ENCODE data around the gene FAM228A. TPM values are rescaled to one million over a fixed set of nuclear protein-coding genes. Genes with fewer than 3 reads are reported as not detected.
"Not testable (repeated sequence)": the region's sequence is repeated elsewhere in the genome, so short reads cannot be mapped to it uniquely, and the experiment has no call there.

FAM228A gene
- polyA plus RNA-seq, 4 donors = 0.62 to 1.9 (median 0.86) TPM

DNA sequence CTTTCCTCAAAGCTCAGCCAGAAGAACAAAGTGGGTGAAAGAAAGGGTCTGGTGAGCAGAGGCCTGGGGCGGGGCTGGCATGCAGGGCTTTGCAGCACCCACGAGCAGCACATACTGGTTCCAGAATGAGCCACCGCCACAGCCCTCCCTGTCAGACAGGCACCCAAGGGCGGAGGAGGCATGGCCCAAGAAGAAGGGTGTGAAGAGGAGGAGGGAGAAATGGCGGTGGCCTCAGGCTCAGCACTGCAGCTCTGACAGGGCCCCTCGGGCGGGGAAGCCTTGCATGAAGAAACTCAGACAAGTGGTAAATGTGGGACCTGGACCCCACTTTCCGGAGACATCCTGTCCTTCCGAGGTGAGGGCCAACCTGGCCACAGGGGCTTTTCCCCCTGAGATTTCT lies 15.7 kb downstream of the FAM228A start:
- DNase-seq (ENCODE audit: low read depth in 4 of 4, low spot score in 3 of 4) = no peak

DNA sequence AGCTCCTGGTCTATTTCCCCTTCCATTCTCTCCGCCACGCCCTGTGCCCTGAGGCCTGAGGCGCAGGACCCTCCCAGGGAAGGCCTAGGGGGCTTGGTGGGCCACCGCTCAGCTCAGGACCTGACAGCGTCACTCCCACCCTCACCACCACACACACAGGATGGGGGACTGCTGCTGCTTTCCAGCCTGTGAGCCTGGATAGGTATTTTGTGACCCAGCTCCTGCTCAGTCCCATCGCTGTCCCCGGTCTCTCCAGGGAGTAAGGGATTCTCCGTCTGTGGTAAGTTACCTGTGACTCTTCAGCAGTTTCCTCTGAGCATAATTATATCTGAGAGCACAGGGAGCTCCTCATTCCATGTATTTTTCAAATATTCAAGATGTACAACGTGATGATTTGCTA lies 16.3 kb downstream of the FAM228A start:
- DNase-seq (ENCODE audit: low read depth in 4 of 4, low spot score in 3 of 4) = no peak

DNA sequence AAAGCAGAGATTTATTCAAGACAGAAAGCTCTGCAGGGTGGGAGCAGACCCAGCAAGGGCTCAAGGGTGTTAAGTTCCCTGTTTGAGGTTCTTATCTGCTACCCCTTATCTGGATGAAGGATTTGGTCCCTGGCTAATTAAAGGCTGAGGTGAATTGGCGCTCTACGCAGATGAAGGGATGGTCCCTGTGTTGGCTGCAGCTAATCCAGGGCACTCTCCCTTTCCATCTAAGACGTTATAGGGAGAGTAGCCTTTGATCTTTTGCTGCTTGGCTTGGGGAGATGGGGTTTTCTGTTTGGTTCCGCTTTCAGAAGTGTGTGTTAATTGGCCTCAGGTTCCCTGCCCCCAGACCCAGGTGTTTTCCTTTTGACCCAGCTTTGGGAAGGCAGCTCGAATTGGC lies 17.0 kb downstream of the FAM228A start:
- no peak for DNase-seq (ENCODE audit: low read depth in 4 of 4, low spot score in 3 of 4)

DNA sequence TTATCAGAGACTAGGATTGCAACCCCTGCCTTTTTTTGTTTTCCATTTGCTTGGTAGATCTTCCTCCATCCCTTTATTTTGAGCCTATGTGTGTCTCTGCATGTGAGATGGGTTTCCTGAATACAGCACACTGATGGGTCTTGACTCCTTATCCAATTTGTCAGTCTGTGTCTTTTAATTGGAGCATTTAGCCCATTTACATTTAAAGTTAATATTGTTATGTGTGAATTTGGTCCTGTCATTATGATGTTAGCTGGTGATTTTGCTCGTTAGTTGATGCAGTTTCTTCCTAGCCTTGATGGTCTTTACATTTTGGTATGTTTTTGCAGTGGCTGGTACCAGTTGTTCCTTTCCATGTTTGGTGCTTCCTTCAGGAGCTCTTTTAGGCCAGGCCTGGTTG lies 22.4 kb downstream of the FAM228A start:
- not testable (repeated sequence) for DNase-seq (ENCODE audit: low read depth in 4 of 4, low spot score in 3 of 4)

DNA sequence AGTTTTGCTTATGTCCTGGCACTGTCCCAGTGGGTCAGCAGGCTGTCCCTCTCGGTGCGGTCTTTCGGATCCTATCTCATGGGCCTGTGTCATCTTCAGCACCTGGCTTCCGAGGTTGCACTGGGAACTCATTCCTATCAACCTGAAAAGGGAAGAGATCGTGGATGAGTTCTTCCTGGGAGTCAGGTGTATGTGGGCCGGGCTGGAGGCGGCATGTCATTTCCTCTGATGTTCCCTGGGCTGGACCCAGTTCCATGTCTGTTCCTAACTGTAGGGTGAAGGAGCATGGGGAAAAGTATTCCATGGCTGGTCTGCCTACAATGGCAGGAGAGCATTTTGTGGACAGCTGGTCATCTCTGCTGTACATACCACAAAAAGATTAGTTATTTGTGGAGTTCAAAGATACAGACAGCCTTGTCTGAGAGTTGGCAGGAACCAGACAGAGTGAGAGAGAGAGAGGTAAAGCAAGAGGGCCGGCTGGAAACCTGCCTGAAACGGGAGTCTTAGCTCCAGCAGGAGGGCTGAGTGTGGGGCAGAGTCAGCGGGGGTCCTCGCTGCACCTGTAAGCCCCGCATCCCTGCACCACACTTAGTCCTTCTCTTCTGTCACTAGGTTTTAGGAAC lies 25.2 kb downstream of the FAM228A start:
- no peak for DNase-seq (ENCODE audit: low read depth in 4 of 4, low spot score in 3 of 4)

DNA sequence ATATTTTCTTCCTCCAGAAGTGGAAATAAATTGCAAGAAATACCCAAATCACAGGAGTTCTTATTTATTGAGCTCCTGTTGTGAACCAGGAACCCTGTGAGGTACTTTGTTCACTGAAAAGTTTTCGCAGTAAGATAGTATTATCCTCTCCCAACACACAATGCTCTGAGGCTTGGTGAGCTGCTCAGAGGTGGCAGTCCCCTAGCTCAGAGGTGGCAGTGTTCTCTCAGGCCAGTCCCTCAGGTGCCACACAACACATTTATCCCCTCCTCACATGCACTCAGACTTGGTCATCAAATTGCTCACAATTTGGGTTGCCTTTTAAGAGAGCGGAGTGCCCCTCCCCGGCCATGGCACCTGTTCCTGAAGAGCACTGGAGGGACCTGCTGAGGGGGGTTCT lies 25.9 kb downstream of the FAM228A start:
- DNase-seq (ENCODE audit: low read depth in 4 of 4, low spot score in 3 of 4) = no peak

DNA sequence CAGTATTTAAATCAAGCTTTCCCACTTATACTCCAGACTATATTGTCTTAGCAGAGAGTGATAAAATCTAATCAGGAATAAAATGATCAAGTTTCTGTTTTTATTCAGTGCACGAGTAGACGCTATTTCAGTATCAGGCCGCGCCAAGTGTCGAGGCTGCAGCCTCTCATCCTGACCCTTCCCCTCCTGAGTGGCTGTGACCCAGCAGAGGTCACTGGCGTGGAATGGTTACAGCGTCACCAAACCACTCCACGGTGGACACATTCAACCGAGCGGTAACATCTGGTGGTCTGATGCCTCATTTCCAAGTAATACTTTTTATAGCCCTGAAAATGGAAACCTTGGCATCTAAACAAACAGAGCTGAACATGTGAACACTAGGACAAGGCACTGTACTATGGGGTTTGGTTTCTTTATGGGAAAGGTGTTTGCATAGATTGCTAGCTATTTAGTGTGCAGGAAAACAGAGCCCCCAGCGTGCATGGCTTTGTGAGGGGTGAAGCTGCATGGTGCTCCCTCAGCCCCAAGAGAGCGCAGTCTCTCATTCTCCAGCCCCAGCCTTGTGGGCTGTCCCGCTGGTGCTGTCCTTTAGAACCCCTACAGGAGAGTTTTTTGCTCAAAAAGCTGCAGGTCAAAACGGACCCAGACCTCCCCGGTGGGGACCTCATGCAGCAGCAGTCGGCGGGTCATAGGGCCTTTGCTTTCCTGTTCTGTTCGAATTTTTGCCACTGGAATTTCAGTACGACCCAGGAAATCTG lies 28.4 kb downstream of the FAM228A start:
- peak in 2 of 4 donors; percentile 1 to 10 for DNase-seq (ENCODE audit: low read depth in 4 of 4, low spot score in 3 of 4)

DNA sequence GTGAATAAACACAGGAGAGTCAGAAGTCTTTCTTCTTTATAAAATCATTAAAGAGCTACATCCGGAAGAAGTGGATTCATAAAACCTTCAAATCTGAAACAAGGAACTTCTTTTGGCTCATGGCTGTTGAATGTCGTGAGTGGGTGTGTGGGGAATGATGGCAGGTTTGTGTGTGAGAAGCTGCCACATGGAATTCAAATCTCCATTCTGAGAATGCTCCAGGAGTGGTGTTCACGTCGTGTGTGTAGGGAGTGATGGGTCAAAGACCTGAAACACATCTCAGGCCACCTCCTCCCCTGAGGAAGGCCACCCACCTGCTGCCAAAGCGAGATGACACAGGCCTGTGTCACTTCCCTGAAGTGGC lies 28.9 kb downstream of the FAM228A start:
- no peak for DNase-seq (ENCODE audit: low read depth in 4 of 4, low spot score in 3 of 4)

DNA sequence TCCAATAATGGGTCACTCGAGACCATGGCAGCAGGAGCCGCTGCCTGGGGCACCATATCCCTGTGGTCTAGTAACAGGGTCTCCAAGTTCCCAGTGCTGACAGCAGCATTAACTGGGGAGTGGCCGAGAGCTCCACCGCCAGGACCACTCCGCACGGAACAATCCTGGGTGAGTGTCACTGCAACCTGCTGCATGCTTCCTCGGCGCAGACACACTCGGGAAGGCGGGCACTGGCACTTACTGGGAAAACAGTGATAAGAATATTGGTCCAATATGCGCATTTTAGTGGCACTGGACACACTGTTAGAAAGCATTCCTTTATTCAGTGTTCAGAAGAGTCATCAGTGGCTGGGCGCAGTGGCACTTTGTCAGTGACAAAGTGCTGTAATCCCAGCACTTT lies 29.7 kb downstream of the FAM228A start:
- DNase-seq (ENCODE audit: low read depth in 4 of 4, low spot score in 3 of 4) = no peak

DNA sequence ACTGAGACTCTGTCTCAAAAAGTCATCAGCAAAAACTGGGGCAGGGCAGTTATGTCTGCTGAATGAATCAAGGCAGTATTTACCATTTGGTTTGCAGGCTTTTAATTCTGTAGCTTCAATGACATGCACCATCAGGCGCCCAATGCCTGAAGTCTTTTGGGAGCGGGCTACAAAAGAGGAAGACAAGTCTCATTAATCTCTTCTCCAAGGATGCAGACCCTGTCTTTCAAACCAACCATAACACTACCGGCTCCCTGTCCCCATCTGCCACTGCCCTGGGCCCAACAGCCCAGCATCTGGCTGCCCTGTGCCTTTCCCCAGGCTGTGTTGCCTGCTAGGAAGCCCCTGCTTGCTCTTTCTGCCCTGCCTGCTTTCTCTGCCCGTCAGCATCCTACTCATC lies 30.3 kb downstream of the FAM228A start:
- DNase-seq (ENCODE audit: low read depth in 4 of 4, low spot score in 3 of 4) = no peak

DNA sequence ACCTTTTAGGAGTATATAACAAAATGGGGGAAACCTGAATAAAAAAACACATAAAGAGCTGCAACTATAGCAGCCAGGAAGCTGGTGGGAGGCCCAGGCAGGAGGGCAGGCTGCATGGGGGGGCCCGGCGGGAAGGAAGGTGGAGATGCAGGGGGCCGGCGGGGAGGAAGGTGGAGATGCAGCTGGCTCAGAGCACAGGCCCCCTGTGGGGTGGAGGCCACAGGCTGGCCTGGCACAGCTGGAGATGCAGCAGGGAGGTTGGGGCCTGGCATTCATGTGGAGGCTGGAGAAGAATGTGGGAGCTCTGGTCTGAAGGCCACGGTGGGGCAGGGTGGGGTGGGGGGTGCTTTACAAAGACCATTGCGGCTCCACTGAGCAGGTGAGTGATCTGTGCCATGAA lies 31.4 kb downstream of the FAM228A start:
- no peak for DNase-seq (ENCODE audit: low read depth in 4 of 4, low spot score in 3 of 4)

DNA sequence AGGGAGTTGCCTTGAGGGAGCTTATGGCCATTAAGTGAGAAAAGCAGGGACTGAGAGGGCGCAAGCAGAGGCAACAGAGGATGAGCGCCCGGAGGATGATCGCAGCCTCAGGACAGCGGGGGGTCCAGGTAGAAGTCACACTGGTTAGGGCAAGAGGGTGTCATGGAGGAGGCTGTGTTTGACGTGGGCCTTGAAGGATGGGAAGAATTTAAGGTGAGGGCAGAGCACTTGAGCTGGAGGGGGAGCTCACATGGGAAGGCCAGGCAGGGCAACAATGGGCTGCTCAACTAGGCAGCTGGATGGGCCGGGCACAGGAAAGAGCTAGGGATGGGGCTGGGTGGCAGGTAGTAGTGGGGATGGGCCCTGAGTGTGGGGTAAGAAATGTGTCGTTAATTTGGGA lies 31.9 kb downstream of the FAM228A start:
- DNase-seq (ENCODE audit: low read depth in 4 of 4, low spot score in 3 of 4) = no peak

DNA sequence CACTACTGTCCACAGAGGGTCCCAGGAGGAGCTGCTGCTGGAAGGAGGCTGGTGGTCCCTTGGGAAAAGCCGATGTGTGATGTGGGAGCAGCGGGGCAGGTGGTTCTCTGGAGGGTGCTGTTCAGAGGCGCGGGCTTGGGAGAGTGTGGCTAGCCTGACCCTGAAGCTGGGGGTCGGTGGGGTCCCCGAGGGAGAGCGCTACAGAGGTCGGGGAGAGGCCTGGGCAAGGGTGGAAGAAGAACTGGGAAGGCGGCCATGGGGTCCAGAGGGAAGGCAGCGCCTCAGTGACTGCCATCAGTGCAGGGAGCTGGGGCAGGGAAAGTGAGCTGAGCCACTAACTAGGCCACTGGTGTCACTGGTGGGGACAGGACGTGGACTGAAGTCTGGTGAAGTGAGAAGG lies 32.5 kb downstream of the FAM228A start:
- DNase-seq (ENCODE audit: low read depth in 4 of 4, low spot score in 3 of 4) = no peak

DNA sequence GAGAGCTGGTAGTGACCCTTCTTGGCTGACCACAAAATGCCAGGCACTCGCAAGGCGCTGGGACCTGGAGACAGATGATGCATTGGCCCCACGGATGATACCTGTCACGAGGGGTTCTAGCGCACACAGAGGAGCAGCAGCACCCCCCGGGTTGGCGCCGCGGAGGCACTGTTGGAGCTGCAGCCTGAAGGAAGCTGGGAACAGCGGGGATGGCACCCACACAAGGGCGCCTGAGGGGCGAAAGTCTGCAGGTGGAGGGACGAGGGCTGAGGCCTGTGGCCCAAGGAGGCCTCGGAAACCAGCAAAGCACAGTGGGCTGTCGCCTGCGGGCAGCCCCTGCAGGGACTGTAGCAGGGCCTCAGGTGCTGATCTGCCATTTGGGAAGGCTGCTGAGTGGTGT lies 33.6 kb downstream of the FAM228A start:
- DNase-seq (ENCODE audit: low read depth in 4 of 4, low spot score in 3 of 4) = no peak

DNA sequence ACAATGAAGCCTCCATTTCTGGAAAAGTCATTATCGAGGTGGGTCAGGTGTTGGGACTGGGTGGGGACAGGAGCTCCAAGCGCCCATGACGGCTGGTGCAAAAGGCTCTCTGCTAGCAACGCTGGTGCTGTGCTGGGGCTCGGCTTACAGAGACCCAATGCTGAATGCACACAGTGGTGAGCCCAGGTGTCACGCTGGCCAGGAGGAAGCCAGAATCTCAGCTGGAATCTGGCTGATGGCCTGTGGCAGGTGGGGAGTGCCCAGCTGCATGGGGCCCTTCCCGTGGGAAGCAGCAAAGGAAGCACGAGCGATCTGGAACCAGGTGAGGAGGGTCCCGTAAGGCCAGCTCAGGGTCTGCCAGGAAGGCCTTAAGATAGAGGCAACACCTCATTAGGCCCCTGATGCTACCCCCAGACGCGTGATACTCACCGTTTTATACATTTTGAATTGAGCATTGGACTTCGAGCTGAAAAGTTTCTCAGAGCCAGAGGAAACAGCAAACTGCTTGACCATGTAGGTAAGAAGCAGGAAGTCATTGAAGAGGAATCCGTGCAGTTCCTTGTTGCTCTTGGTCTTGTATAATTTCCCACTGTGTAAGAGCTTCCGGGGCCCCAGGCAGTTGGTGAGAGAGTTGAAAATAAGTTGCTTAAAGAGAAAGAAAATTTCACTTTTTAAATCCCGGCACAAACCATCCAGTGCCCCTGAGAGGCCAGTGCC lies 34.7 kb downstream of the FAM228A start:
- no peak for DNase-seq (ENCODE audit: low read depth in 4 of 4, low spot score in 3 of 4)

DNA sequence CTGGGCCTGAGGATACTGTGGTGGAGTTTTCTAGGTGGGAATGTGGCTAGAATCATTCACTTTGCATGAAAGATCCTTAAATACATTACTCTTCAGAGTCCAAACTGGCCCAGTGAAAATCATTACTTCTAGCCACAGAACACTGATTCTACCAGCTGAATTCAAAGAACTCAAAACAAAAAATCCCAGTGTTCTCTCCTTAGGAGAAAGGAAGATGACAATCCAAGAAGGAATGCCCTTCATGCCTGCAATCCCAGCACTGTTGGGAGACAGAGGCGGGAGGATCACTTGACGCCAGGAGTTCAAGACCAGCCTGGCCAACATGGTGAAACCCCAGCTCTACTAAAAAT lies 35.2 kb downstream of the FAM228A start:
- DNase-seq (ENCODE audit: low read depth in 4 of 4, low spot score in 3 of 4) = no peak

DNA sequence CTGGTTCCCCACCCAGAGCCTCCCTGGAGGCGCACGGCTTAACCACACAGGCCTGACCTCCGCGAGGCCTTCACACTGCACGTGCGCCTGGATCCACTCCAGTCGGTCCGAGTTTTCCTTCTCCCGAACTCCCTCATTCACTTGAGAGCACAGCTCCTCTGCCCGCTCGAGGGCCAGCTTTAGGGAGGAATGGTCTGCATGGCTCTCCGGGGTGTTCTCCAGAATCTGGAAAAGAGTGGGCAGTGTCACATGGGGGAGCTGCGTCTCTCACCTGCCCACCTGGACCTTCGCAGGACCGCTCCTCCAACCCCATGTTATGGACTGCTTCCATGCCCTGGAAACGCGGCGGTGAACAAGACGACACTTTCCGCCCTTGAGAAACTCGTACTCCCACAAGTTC lies 35.9 kb downstream of the FAM228A start:
- DNase-seq (ENCODE audit: low read depth in 4 of 4, low spot score in 3 of 4) = no peak

DNA sequence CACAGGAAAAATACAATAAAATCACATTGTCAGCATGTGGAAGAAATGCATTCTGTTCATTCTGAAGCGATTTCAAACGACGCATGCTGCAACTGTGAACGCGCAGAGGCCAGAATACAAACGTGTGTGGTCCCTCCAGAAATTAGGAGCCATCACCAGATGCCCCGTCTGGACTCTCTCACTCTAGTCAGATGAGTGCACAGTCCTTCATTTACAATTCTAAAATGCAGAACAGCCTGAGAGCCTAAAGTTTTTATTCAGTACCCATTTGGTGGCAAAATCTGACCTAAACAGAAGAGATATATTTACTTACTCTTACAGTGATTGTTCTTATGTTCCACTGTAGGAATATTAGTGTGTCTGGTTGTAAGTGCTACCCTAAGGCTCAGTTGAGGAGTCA lies 36.6 kb downstream of the FAM228A start:
- no peak for DNase-seq (ENCODE audit: low read depth in 4 of 4, low spot score in 3 of 4)

DNA sequence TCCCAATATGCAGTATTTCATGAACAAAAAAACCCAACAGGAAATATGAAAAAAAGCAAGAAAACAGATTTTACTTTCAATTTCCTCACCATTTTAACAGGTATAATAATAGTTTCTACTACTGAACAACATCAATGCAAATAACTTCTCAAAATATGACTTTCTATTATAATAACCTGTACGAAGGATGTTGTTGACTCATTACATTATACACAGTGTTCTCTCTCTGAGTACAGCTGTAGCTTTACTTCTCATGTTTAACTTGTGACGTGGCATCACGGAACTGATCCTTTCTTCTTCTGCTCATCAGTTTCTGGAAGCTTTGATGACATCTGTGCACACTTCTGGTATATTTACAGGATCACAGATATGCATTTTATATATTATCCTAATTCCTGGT lies 40.0 kb downstream of the FAM228A start:
- DNase-seq (ENCODE audit: low read depth in 4 of 4, low spot score in 3 of 4) = no peak

DNA sequence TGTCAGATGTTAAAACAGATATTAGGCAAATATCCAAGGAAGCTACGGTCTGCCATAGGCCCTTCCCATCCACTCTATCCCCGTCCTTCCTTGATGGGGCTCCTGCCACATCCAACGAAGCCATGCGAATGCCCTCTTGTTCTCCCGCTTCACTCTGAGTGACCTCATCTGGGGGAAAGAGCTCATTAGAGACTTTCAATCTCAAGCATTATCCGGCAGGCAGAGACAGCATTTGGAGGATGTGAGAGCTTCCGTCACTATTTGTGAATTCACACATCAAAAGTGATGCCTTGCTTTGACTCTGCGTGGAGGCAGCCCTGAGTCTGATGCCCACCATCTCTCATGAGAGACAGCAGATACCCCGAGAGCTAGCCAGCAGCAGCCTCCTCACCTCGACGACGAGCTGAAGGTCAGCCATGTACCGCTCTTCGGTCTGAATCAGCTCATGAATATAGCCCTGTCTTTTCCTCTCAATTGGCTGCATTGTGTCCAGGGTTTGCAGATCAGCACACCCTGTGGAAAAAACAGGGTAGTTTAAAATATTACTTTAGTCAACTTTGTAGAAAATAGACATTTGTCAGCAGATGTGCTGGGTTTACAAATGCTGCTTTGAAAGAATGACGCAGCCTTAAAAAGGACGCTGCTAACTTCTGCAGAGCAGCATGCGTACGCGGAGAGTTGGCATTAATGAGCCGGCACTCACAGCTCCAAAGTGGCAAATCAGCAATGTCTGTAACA lies 45.9 kb downstream of the FAM228A start:
- no peak for DNase-seq (ENCODE audit: low read depth in 4 of 4, low spot score in 3 of 4)

DNA sequence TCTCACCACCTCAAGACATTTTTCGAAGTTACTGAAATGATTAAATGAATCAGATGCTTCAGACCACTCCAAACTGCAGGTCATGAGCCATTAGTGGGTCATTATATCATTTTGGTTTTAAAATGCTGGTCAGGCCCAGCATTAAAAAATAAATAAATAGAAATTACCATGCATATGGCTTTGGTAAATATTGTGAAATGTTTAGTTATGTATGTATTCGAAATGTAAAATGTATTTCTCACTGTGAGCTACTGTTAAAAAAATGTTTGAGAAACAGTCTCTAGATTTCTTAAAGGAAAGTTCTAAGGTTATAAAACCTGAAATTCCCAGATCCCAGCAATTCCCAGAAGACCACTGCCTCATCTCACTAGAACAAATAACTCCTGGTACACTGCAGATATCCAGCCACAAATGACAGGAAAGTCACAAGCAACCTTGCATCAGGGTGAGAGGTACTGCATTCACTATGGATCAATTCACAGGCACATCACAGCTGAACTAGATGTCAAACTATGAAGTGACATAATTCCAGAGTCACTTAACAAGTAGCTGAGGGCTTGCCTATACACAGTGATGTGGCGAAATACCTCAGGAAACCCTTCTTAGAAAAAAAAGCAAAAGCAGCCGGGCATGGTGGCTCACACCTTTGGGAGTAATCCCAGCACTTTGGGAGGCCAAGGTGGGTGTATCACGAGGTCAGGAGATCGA lies 46.6 kb downstream of the FAM228A start:
- DNase-seq (ENCODE audit: low read depth in 4 of 4, low spot score in 3 of 4) = no peak

Measured in right renal pelvis (tissue), 4 donors.